MM.1S (cell line): ENCODE results near the gene TCF3.

Experiments
- DNase-seq: peaks from one replicate; pipeline ENCODE4 v3.0.0-alpha.2; 2015
- H2AFZ ChIP-seq: fragments of 300-600 bp; sonication (generic); 2 replicates; pipeline ENCODE4 v1.6.0; 2016; ENCODE audit warnings: antibody characterized with exemption, low read length
- H3F3A ChIP-seq: fragments of 300-600 bp; sonication (generic); 2 replicates; pipeline ENCODE4 v1.6.1; 2016; ENCODE audit warnings: mild to moderate bottlenecking, antibody characterized with exemption, low read length, moderate library complexity, mixed read lengths; ENCODE audit not compliant: insufficient read depth
- H3K27ac ChIP-seq: fragments of 300-600 bp; sonication (generic); 2 replicates; pipeline ENCODE4 v1.5.1; 2016; ENCODE audit warnings: mild to moderate bottlenecking, low read length
- H3K27me3 ChIP-seq: fragments of 300-600 bp; sonication (generic); replicated peaks from 2 replicates; pipeline ENCODE4 v1.6.0; 2016; ENCODE audit warnings: low read length; ENCODE audit not compliant: insufficient read depth
- H3K36me3 ChIP-seq: fragments of 300-600 bp; sonication (generic); replicated peaks from 2 replicates; pipeline ENCODE4 v1.6.1; 2016; ENCODE audit warnings: mild to moderate bottlenecking, low read length, mixed read lengths; ENCODE audit not compliant: insufficient read depth
- H3K4me1 ChIP-seq: fragments of 300-600 bp; sonication (generic); 2 replicates; pipeline ENCODE4 v1.6.1; 2016; ENCODE audit warnings: low read length, mixed read lengths
- H3K4me2 ChIP-seq: fragments of 300-600 bp; sonication (generic); 2 replicates; pipeline ENCODE4 v1.6.0; 2016; ENCODE audit warnings: low read depth, low read length
- H3K4me3 ChIP-seq: fragments of 300-600 bp; sonication (generic); 2 replicates; pipeline ENCODE4 v1.5.1; 2016; ENCODE audit warnings: low read length, mixed read lengths
- H3K79me2 ChIP-seq: fragments of 300-600 bp; sonication (generic); 2 replicates; pipeline ENCODE4 v1.6.1; 2016; ENCODE audit warnings: mixed run types, low read length, mixed read lengths
- H3K9ac ChIP-seq: fragments of 300-600 bp; sonication (generic); 2 replicates; pipeline ENCODE4 v1.6.1; 2016; ENCODE audit warnings: low read length, mixed read lengths
- H3K9me2 ChIP-seq: fragments of 300-600 bp; sonication (generic); replicated peaks from 2 replicates; pipeline ENCODE4 v1.6.1; 2016; ENCODE audit warnings: mild to moderate bottlenecking, low read length, mixed read lengths; ENCODE audit not compliant: insufficient read depth
- H3K9me3 ChIP-seq: fragments of 300-600 bp; sonication (generic); replicated peaks from 2 replicates; pipeline ENCODE4 v1.6.1; 2016; ENCODE audit warnings: mild to moderate bottlenecking, low read length, mixed read lengths; ENCODE audit not compliant: insufficient read depth
- H4K20me1 ChIP-seq: fragments of 300-600 bp; sonication (generic); 2 replicates; pipeline ENCODE4 v1.6.1; 2016; ENCODE audit warnings: mild to moderate bottlenecking, low read length, moderate library complexity, mixed read lengths; ENCODE audit not compliant: insufficient read depth
- EZH2 ChIP-seq: fragments of 300-600 bp; sonication (generic); optimal IDR thresholded peaks from 2 replicates; pipeline ENCODE3; 2017; ENCODE audit warnings: low read depth, mild to moderate bottlenecking, antibody characterized with exemption, low read length, mixed read lengths
- EZH2phosphoT487 ChIP-seq: fragments of 300-600 bp; sonication (generic); IDR thresholded peaks from 2 replicates; pipeline ENCODE4 v1.6.1; 2018; ENCODE audit warnings: antibody characterized with exemption, low read length
- TF ChIP-seq, protein P1 (sequence below): fragments of 300-600 bp; sonication (generic); IDR thresholded peaks from 2 replicates; pipeline ENCODE4 v1.5.1; 2016; ENCODE audit warnings: antibody characterized with exemption, low read length, mixed read lengths

Gene TCF3

DNA sequence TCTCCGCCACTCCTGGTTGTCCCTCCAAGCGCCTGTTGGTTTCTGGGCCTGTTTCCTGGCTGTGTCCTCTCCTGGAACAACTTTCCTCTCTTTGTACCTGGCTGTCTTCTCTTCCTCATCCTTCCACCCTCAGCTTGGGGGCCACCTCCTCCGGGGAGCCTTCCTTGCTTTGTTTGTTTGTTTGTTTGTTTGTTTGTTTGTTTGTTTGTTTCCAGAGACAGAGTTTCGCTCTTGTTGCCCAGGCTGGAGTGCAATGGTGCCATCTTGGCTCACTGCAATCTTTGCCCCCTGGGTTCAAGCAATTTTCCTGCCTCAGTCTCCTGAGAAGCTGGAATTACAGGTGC is 6.6 kb upstream of the TCF3 start:
- TF ChIP-seq, protein P1, sequence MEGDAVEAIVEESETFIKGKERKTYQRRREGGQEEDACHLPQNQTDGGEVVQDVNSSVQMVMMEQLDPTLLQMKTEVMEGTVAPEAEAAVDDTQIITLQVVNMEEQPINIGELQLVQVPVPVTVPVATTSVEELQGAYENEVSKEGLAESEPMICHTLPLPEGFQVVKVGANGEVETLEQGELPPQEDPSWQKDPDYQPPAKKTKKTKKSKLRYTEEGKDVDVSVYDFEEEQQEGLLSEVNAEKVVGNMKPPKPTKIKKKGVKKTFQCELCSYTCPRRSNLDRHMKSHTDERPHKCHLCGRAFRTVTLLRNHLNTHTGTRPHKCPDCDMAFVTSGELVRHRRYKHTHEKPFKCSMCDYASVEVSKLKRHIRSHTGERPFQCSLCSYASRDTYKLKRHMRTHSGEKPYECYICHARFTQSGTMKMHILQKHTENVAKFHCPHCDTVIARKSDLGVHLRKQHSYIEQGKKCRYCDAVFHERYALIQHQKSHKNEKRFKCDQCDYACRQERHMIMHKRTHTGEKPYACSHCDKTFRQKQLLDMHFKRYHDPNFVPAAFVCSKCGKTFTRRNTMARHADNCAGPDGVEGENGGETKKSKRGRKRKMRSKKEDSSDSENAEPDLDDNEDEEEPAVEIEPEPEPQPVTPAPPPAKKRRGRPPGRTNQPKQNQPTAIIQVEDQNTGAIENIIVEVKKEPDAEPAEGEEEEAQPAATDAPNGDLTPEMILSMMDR = no peak
- TF ChIP-seq EZH2 (no peak), EZH2phosphoT487 (no peak)
- Histone ChIP-seq H3K9ac (no peak overlapping the region), H3K9me2 (no peaks in the 10 kb centered on the region), H4K20me1 (no peaks in the 10 kb centered on the region), H3K79me2 (no peaks in the 10 kb centered on the region), H3K4me3 (no peak overlapping the region), H2AFZ (no peak overlapping the region), H3K27me3 (no peaks in the 10 kb centered on the region), H3K4me2 (no peak overlapping the region), H3F3A (peaks cover 13% of the 10 kb centered on the region), H3K4me1 (0 out of 2 replicates have a peak, but pooled peaks cover 7% of the 10 kb centered on the region), H3K36me3 (no peaks in the 10 kb centered on the region), H3K27ac (no peak overlapping the region), H3K9me3 (no peaks in the 10 kb centered on the region)
- DNase-seq = no peak

DNA sequence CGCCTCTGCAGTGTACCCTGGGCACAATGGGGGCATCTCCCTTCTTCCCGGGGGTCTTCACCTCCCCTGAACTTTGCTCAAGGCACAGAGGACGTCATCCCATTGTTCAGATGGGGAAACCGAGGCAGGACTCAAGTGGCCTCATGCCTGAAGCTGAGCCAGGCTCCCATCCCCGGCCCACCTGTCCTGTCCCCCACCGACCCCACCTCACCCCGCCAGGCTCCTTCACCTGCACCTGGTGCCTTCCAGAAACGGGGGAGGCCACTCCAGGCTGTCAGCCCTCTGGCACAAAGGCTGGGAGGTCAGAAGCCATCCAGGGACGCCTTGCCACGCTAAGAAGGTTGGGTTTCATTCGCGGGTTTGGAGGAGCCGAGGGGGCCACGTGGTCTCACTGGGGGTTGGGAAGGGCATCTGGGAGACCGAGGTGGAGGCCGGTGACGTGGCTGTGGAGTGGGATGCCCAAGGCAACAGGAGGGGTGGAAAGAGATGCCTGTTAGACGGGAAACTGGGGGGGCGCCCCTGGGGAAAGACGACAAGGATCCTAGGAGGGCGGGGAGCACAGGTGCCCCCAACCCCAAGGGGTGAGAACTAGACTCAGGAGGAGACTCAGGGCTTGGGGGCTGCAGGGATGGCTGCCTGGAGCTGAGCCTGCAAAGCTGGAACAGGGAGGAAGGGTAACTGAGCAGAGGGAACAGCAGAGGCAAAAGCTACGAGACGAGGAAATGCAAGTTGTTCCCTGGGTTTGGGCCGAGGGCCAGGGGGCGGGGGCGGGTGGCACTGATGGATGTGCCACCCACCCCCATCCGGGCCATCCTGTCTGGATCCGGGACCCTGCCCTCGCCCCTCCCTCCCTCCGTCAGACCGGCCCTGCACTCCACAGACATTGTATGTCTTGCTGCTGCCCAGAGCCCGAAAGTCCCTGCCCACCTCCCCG is 6.0 kb upstream of the TCF3 start:
- Histone ChIP-seq H3K4me2 (no peak overlapping the region), H3K27me3 (no peaks in the 10 kb centered on the region), H2AFZ (no peak overlapping the region), H3K9me2 (no peaks in the 10 kb centered on the region), H4K20me1 (no peaks in the 10 kb centered on the region), H3F3A (peaks cover 13% of the 10 kb centered on the region), H3K9me3 (no peaks in the 10 kb centered on the region), H3K9ac (no peak overlapping the region), H3K79me2 (no peaks in the 10 kb centered on the region), H3K4me1 (0 out of 2 replicates have a peak, but pooled peaks cover 7% of the 10 kb centered on the region), H3K4me3 (no peak overlapping the region), H3K36me3 (no peaks in the 10 kb centered on the region), H3K27ac (no peak overlapping the region)
- TF ChIP-seq, protein P1 = no peak
- no peak for TF ChIP-seq EZH2
- no peak for TF ChIP-seq EZH2phosphoT487
- no peak for DNase-seq

DNA sequence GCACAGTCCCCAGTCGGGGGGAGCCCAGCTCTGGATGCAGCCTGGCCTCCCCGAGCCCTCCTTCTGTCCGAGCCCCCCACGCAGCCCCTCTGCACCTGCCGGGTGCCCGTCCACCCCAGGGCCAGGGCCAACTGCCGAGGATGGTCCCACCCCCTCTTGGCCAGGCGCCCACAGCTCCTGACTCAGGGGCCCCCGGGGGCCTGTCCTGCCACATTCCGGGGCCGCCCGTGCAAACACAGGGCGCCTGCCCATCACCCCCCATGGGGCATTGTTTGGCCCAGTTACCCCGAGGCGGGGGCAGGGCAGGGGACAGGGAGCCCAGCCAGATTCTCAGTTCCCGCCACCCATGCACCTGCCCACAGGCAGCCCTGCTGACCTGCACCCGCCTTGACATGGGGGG is 5.3 kb upstream of the TCF3 start:
- H3K9me2 ChIP-seq = no peaks in the 10 kb centered on the region
- no peak overlapping the region for H3K4me3 ChIP-seq
- H3K4me2 ChIP-seq = no peak overlapping the region
- no peak for DNase-seq
- H3F3A ChIP-seq = peaks cover 13% of the 10 kb centered on the region
- 0 out of 2 replicates have a peak, but pooled peaks cover 7% of the 10 kb centered on the region for H3K4me1 ChIP-seq
- H3K27ac ChIP-seq = no peak overlapping the region
- no peaks in the 10 kb centered on the region for H3K9me3 ChIP-seq
- H3K79me2 ChIP-seq = no peaks in the 10 kb centered on the region
- no peaks in the 10 kb centered on the region for H3K27me3 ChIP-seq
- no peaks in the 10 kb centered on the region for H4K20me1 ChIP-seq
- TF ChIP-seq EZH2 (no peak), EZH2phosphoT487 (no peak)
- TF ChIP-seq, protein P1 = no peak
- no peak overlapping the region for H2AFZ ChIP-seq
- H3K9ac ChIP-seq = no peak overlapping the region
- H3K36me3 ChIP-seq = no peaks in the 10 kb centered on the region
